GM12873 (cell line): ENCODE results near the gene SPATA13.

Experiments
- TF ChIP-seq, protein P1 (sequence below): IDR thresholded peaks from 2 replicates; pipeline ENCODE4 v1.5.1; 2012; ENCODE audit warnings: low read depth, mild to moderate bottlenecking, moderate library complexity, low read length, control low read depth; ENCODE audit not compliant: insufficient read depth; ENCODE audit errors: missing control alignments

The SPATA13 gene

DNA sequence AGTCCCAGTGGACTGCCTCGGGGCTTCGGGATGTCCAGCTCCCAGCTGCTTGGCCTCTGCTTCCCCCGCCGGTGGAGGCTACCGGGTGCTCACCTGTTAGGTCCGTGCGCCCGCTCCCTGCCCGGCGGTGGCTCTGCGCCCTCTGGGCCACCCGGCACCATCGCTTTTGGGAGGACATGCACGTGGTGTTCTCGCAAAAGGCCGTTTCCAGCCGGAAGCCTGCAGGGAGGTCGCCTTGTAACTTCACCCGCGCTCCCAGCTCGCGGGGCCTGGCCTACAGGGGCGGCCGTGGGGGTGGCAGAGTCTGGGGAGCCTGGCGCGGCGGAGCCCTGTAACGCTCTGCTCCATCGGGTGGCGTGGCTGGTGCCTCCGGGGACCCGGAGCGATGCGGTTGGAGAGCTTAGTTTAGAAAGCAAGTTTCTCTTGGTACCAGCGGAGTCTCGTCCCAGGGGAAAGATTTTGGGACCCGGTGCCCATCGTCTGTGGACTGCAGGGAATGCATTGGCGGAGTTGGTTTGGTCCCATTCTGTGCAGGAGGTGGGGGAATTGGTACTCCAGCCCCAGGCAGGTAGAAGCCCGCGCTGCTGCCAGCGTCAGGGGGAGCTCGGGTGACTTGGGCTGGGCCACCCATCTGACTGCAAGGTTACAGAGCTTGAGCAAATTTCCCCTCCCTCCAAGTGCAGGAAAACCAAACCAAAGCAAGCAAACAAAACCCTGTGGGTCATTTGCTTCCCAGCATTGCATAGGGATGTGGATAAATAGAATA lies 673 bp downstream of the SPATA13 start:
- TF ChIP-seq, protein P1, sequence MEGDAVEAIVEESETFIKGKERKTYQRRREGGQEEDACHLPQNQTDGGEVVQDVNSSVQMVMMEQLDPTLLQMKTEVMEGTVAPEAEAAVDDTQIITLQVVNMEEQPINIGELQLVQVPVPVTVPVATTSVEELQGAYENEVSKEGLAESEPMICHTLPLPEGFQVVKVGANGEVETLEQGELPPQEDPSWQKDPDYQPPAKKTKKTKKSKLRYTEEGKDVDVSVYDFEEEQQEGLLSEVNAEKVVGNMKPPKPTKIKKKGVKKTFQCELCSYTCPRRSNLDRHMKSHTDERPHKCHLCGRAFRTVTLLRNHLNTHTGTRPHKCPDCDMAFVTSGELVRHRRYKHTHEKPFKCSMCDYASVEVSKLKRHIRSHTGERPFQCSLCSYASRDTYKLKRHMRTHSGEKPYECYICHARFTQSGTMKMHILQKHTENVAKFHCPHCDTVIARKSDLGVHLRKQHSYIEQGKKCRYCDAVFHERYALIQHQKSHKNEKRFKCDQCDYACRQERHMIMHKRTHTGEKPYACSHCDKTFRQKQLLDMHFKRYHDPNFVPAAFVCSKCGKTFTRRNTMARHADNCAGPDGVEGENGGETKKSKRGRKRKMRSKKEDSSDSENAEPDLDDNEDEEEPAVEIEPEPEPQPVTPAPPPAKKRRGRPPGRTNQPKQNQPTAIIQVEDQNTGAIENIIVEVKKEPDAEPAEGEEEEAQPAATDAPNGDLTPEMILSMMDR, result no peak

DNA sequence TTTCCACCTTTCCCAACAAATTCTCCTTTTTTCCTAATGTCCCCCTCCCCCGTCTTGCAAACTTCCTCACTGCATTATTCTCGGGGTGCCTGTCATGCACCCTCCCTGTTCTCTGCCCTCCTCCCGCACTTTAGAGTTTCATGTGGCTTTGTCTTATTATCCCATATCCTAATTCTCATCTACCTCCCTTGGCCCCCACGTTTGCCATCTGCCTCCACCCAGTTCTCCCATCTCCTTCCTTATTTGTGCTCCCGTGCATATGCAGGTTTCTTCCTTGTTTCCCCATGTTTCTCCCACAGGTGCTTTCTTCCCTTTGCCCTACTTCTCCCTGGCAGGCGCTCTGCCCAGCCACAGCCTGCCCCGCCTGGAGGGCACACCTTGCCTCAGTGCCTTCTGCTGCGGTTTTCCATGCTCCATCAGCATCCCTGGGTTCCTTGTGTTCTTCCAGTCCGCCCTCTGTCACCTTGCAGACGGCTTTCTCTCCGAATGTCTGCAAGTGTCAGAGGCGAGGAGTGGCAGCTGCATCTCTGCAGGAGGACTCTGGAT lies 1.5 kb downstream of the SPATA13 start:
- TF ChIP-seq, protein P1, result no peak

DNA sequence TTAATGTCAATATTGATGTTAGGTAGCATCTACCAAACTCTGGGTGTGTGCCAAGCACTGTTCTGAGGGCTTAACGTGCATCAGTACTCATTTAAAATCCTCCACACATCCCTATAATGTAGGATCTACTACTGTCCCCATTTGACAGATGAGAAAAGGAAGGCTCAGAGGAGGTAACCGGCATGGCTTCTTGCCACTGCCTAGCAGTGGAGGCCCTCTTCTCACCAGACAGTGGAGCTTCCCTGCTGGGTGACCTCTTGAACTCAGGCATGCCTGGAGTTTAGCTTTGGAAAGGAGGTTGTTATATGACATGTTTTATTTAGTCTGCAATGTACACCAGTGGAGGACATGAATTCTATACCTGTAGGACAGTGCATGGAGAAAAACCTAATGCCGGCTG lies 2.1 kb downstream of the SPATA13 start:
- TF ChIP-seq, protein P1, result no peak

DNA sequence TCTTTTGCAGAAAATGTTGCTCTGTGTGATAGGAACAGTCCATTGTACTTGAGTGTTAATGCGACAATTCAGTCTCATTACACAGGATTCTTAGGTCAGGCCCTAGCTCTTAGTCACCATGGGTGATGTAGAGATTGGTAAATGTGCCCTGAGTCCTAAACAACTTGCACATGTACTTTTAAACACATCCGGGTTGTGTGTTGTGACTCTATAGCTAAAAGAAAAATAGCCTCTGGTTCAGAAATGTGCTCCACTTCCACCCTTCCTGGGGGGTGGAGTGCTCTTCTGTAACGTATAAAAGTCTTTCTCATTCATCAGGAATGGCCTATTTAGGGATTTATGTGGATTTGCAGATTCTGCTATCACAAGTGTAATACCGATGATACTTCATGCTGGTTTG lies 5.2 kb downstream of the SPATA13 start:
- TF ChIP-seq, protein P1, result no peak

DNA sequence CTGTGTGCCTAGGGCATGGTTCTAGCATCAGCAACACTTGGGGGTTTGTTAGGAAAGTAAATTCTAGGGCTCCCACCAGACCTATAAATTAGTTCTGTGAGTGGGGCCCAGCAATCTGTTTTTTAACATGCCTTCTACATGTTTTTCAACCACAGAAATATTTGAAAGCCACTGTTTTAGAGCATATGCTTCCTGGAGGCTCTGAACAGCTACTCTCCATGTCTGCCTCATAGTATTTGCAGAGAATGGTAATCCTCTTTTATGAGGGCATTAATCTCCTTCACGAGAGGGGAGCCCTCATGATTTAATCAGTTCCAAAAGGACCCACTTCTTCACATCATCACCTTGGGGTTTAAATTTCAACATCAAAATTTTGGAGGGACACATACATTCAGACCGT lies 6.0 kb downstream of the SPATA13 start:
- TF ChIP-seq, protein P1, result no peak

DNA sequence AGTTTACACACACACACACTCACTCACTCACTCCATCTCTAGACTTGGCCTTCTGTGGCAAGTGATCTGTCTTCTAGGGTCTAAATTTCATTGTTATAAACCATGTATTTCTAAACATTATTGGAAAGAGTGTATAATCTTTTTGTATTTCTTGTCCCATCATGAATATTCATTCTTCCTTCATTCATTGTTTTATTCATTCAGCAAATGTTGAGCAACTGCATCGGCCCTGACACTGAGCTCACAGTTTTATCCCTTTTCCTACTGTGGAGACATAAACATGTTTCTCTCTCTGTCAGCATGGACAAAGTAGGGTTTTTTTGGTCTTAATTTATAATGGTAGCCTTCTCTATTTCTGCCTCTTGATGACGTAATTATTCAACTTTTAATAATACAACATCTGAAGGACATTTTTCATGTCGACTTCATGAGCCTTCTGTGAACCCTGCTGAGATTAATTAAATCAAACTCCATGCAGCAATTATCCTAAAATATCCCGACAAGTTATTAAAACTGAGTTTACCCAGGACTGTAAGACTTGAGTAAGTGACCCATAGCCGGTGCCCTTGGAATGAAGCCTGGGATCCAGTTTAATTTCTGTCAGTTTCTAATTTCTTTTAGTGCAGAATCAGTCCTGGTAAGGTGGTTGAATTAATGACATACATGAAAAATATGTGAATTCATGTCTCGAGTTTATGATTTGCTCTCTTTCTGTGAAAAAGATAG lies 7.3 kb downstream of the SPATA13 start:
- TF ChIP-seq, protein P1, result no peak

DNA sequence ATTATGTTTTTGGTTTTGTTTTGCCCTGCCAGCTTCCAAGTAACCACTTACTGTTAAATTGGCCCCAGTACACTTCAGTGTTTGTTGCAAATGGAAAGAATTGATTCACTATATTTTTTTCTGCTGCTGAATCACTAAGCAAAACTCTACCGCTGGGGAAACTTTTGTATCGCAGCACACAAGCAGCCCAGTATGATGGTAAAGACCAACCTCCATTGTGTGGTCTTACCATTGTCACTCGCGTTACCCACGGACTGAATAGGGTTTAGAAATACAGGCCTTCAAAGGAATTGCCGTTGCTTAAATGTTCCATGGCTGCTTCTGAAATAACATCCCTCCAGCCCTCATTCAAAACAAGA lies 7.9 kb downstream of the SPATA13 start:
- TF ChIP-seq, protein P1, result no peak
